Right cardiac atrium (tissue), 5 donors: Measurements from ENCODE around the gene C9orf72. TPM values are rescaled to one million over a fixed set of nuclear protein-coding genes. Genes with fewer than 3 reads are reported as not detected.

Experiments used
- ATAC-seq, 2 donors: fragments of 200-7000 bp; cut with Tn5 transposase; one replicate each; pipeline versions ENCODE4 v1.8.0 to v1.9.1; 2020; ENCODE audit warnings: moderate library complexity in 2 of 2, mild to moderate bottlenecking in 1 of 2
- DNase-seq, 3 donors: peaks; one replicate each; pipeline ENCODE4 v3.0.0-alpha.2; 2020
- H3K27ac ChIP-seq: one replicate; pipeline ENCODE4 v1.5.1; 2013; ENCODE audit warnings: mild to moderate bottlenecking, low read length, control low read depth, moderate library complexity
- H3K27me3 ChIP-seq: one replicate; pipeline ENCODE4 v1.6.1; 2013; ENCODE audit not compliant: control insufficient read depth, insufficient read depth
- H3K4me1 ChIP-seq: one replicate; pipeline ENCODE4 v1.6.1; 2013; ENCODE audit warnings: low read length; ENCODE audit not compliant: control insufficient read depth, insufficient read depth
- H3K4me3 ChIP-seq: one replicate; pipeline ENCODE4 v1.5.1; 2013; ENCODE audit warnings: low read length, control low read depth
- H3K9me3 ChIP-seq: one replicate; pipeline ENCODE4 v1.6.1; 2013; ENCODE audit warnings: low read length; ENCODE audit not compliant: control insufficient read depth
- WGBS: extraction: QIAGEN DNeasy Blood & Tissue Kit; methylation state at CpG from one replicate; pipeline ENCODE4 v1.1.7; 2013; 5-methylcytosine and 5-hydroxymethylcytosine counted together
- intact Hi-C, 4 donors: fragments of 100-400 bp; cut with DNase I; formaldehyde crosslinking; loops; one replicate each; pipeline versions ENCODE4 v1.11.0 to v1.14.0; 2022 to 2023
- polyA plus RNA-seq: library from polyadenylated mRNA; stranded (reverse); fragments of 200-250 nt; gene quantifications from one replicate; pipeline ENCODE4 v1.2.3, GENCODE V29; 2013
- total RNA-seq, 4 donors: library from RNA; stranded (reverse); fragmentation: NEBNext Ultra II Directional; extraction: Animal tissue kit (Norgen Biotek cat#: 25700); gene quantifications; one replicate each; pipeline ENCODE4 v1.2.1, GENCODE V29; 2021
- donor health status: healthy with polysubstance abuse.
- donor health status: DM: no; HTN: yes; CAD: no.
- donor health status: DM: no; HTN: no; CAD: no.
- donor health status: DM: no; HTN: yes; CAD: no; lungs with severe emphysema.
- donor health status: DM: yes; HTN: yes; CAD: no.

The C9orf72 gene
- total and polyA plus RNA-seq, 5 donors, result 10.0 to 17.4 (median 14.8) TPM

GRCh38 chr9:27600256-27600655 lies 27.0 kb upstream of the C9orf72 start:
- no peaks in the 10 kb centered on the region for H3K4me1 ChIP-seq
- no peaks in the 10 kb centered on the region for H3K27me3 ChIP-seq
- no peak for DNase-seq
- intact Hi-C loops, result no loop called here
- H3K9me3 ChIP-seq, result no peaks in the 10 kb centered on the region
- no peak overlapping the region for H3K27ac ChIP-seq
- no peak overlapping the region for H3K4me3 ChIP-seq
- 34% methylated on average over 2 of the region's 2 CpGs for WGBS
- peak; percentile 49 to 63 for ATAC-seq

GRCh38 chr9:27599870-27600238 lies 26.6 kb upstream of the C9orf72 start:
- DNase-seq (no peak), ATAC-seq (no peak)
- intact Hi-C loops, result no loop called here
- H3K27ac ChIP-seq, result no peak overlapping the region
- H3K4me3 ChIP-seq, result no peak overlapping the region
- no peaks in the 10 kb centered on the region for H3K9me3 ChIP-seq
- no peaks in the 10 kb centered on the region for H3K27me3 ChIP-seq
- 55% methylated on average over 2 of the region's 2 CpGs for WGBS
- H3K4me1 ChIP-seq, result no peaks in the 10 kb centered on the region

- intact Hi-C loops, result no loop called here
- ATAC-seq (peak; percentile 59 to 73), DNase-seq (no peak)
- no peak overlapping the region for H3K4me3 ChIP-seq
- H3K9me3 ChIP-seq, result no peaks in the 10 kb centered on the region
- no peaks in the 10 kb centered on the region for H3K27me3 ChIP-seq
- H3K27ac ChIP-seq, result no peak overlapping the region
- H3K4me1 ChIP-seq, result no peaks in the 10 kb centered on the region
- WGBS, result 44% methylated on average over 6 of the region's 6 CpGs
Observed at GRCh38 chr9:27599102-27599869, 26.0 kb upstream of the C9orf72 start.

- Histone ChIP-seq H3K9me3 (no peaks in the 10 kb centered on the region), H3K4me3 (no peak overlapping the region), H3K27me3 (no peaks in the 10 kb centered on the region), H3K4me1 (no peaks in the 10 kb centered on the region), H3K27ac (no peak overlapping the region)
- no peak for ATAC-seq
- whole genome bisulfite sequencing, result 89% methylated on average over 13 of the region's 13 CpGs
- DNase-seq, result no peak
- intact Hi-C loops, result no loop called here
Observed at GRCh38 chr9:27595733-27596132, 22.5 kb upstream of the C9orf72 start.

GRCh38 chr9:27591672-27592071 lies 18.4 kb upstream of the C9orf72 start:
- Histone ChIP-seq H3K27me3 (no peaks in the 10 kb centered on the region), H3K27ac (no peak overlapping the region)
- WGBS, result 51% methylated on average over 3 of the region's 3 CpGs

GRCh38 chr9:27591093-27591492 lies 17.8 kb upstream of the C9orf72 start:
- H3K4me1 ChIP-seq, result no peaks in the 10 kb centered on the region
- intact Hi-C loops, result no loop called here
- H3K4me3 ChIP-seq, result no peak overlapping the region
- ATAC-seq (no peak), DNase-seq (no peak)
- H3K27ac ChIP-seq, result no peak overlapping the region
- no peaks in the 10 kb centered on the region for H3K27me3 ChIP-seq
- WGBS, result 83% methylated on average over 2 of the region's 2 CpGs
- H3K9me3 ChIP-seq, result no peaks in the 10 kb centered on the region

More at GRCh38 chr9:27591672-27592071, 18.4 kb upstream of the C9orf72 start:
- DNase-seq (no peak), ATAC-seq (no peak)
- intact Hi-C loops, result no loop called here
- Histone ChIP-seq H3K4me3 (no peak overlapping the region), H3K9me3 (no peaks in the 10 kb centered on the region), H3K4me1 (no peaks in the 10 kb centered on the region)

GRCh38 chr9:27590651-27591050 lies 17.4 kb upstream of the C9orf72 start:
- no peak for ATAC-seq
- DNase-seq, result no peak
- H3K9me3 ChIP-seq, result no peaks in the 10 kb centered on the region
- no peak overlapping the region for H3K27ac ChIP-seq
- H3K4me3 ChIP-seq, result no peak overlapping the region
- intact Hi-C loops, result no loop called here
- no peaks in the 10 kb centered on the region for H3K27me3 ChIP-seq
- no peaks in the 10 kb centered on the region for H3K4me1 ChIP-seq

GRCh38 chr9:27589462-27589861 lies 16.2 kb upstream of the C9orf72 start:
- intact Hi-C loops, result no loop called here
- 82% methylated on average over 2 of the region's 2 CpGs for WGBS
- no peaks in the 10 kb centered on the region for H3K27me3 ChIP-seq

GRCh38 chr9:27586304-27586703 lies 13.0 kb upstream of the C9orf72 start:
- intact Hi-C loops, result no loop called here
- ATAC-seq, result no peak

More at GRCh38 chr9:27589462-27589861, 16.2 kb upstream of the C9orf72 start:
- Histone ChIP-seq H3K4me1 (no peaks in the 10 kb centered on the region), H3K4me3 (no peak overlapping the region), H3K9me3 (no peaks in the 10 kb centered on the region), H3K27ac (no peak overlapping the region)
- no peak for DNase-seq
- no peak for ATAC-seq

GRCh38 chr9:27584931-27585330 lies 11.7 kb upstream of the C9orf72 start:
- H3K27ac ChIP-seq, result no peak overlapping the region
- no peaks in the 10 kb centered on the region for H3K9me3 ChIP-seq
- DNase-seq, result no peak
- intact Hi-C loops, result no loop called here
- no peaks in the 10 kb centered on the region for H3K4me1 ChIP-seq
- H3K4me3 ChIP-seq, result no peak overlapping the region
- ATAC-seq, result no peak
- no peaks in the 10 kb centered on the region for H3K27me3 ChIP-seq

More at GRCh38 chr9:27586304-27586703, 13.0 kb upstream of the C9orf72 start:
- no peak for DNase-seq
- Histone ChIP-seq H3K4me3 (no peak overlapping the region), H3K27me3 (no peaks in the 10 kb centered on the region), H3K27ac (no peak overlapping the region), H3K4me1 (no peaks in the 10 kb centered on the region), H3K9me3 (no peaks in the 10 kb centered on the region)
- WGBS, result 74% methylated on average over 3 of the region's 3 CpGs

GRCh38 chr9:27582794-27583193 lies 9.5 kb upstream of the C9orf72 start:
- H3K4me3 ChIP-seq, result no peak overlapping the region
- ATAC-seq (no peak), DNase-seq (no peak)
- no peaks in the 10 kb centered on the region for H3K9me3 ChIP-seq
- intact Hi-C loops, result no loop called here
- no peak overlapping the region for H3K27ac ChIP-seq
- no peaks in the 10 kb centered on the region for H3K4me1 ChIP-seq
- H3K27me3 ChIP-seq, result no peaks in the 10 kb centered on the region
- WGBS, result 85% methylated on average over 2 of the region's 2 CpGs

GRCh38 chr9:27581826-27582225 lies 8.5 kb upstream of the C9orf72 start:
- Histone ChIP-seq H3K9me3 (no peaks in the 10 kb centered on the region), H3K27me3 (no peaks in the 10 kb centered on the region), H3K4me3 (no peak overlapping the region), H3K4me1 (no peaks in the 10 kb centered on the region), H3K27ac (no peak overlapping the region)
- ATAC-seq (no peak), DNase-seq (no peak)
- WGBS, result 73% methylated on average over 1 of the region's 1 CpG
- intact Hi-C loops, result no loop called here
